KMS-11 (cell line): Measurements from ENCODE around the gene STK32C.

ENCODE experiments used
- H2AFZ ChIP-seq: fragments of 200-600 bp; sonication (generic); 2 replicates; pipeline ENCODE4 v1.6.1; 2016; ENCODE audit warnings: antibody characterized with exemption, mixed run types, low read depth
- H3K27ac ChIP-seq: fragments of 200-600 bp; sonication (generic); 2 replicates; pipeline ENCODE4 v1.6.1; 2016; ENCODE audit warnings: mild to moderate bottlenecking, mixed run types
- H3K27me3 ChIP-seq: fragments of 200-600 bp; sonication (generic); 2 replicates; pipeline ENCODE4 v1.6.1; 2017; ENCODE audit warnings: mild to moderate bottlenecking, low read depth, mixed run types, moderate library complexity; ENCODE audit not compliant: insufficient read depth
- H3K36me3 ChIP-seq: fragments of 200-600 bp; sonication (generic); 2 replicates; pipeline ENCODE4 v1.6.1; 2017; ENCODE audit warnings: mild to moderate bottlenecking, mixed run types; ENCODE audit not compliant: insufficient read depth
- H3K4me1 ChIP-seq: fragments of 200-600 bp; sonication (generic); 2 replicates; pipeline ENCODE4 v1.6.1; 2016; ENCODE audit warnings: mild to moderate bottlenecking, low read depth, mixed run types; ENCODE audit not compliant: poor library complexity, severe bottlenecking
- H3K4me2 ChIP-seq: fragments of 200-600 bp; sonication (generic); 2 replicates; pipeline ENCODE4 v1.7.0; 2016; ENCODE audit warnings: mild to moderate bottlenecking, mixed run types
- H3K4me3 ChIP-seq: fragments of 200-600 bp; sonication (generic); IDR thresholded peaks from 2 replicates; pipeline ENCODE4 v1.6.1; 2017; ENCODE audit warnings: low read depth, low read length, mixed read lengths; ENCODE audit not compliant: insufficient read depth
- H3K79me2 ChIP-seq: fragments of 200-600 bp; sonication (generic); 2 replicates; pipeline ENCODE4 v1.6.1; 2016; ENCODE audit warnings: low read depth, mixed run types; ENCODE audit not compliant: insufficient read depth
- H3K9ac ChIP-seq: fragments of 200-600 bp; sonication (generic); 2 replicates; pipeline ENCODE4 v1.6.1; 2016; ENCODE audit warnings: mild to moderate bottlenecking, mixed run types
- H4K20me1 ChIP-seq: fragments of 200-600 bp; sonication (generic); 2 replicates; pipeline ENCODE4 v1.6.1; 2016; ENCODE audit warnings: mild to moderate bottlenecking, mixed run types; ENCODE audit not compliant: insufficient read depth
- TF ChIP-seq, protein P1 (sequence below): fragments of 200-600 bp; sonication (generic); conservative IDR thresholded peaks from 2 replicates; pipeline ENCODE4 v1.6.1; 2017; ENCODE audit warnings: low read depth, mild to moderate bottlenecking, antibody characterized with exemption, low read length, moderate library complexity, mixed read lengths

STK32C gene

DNA sequence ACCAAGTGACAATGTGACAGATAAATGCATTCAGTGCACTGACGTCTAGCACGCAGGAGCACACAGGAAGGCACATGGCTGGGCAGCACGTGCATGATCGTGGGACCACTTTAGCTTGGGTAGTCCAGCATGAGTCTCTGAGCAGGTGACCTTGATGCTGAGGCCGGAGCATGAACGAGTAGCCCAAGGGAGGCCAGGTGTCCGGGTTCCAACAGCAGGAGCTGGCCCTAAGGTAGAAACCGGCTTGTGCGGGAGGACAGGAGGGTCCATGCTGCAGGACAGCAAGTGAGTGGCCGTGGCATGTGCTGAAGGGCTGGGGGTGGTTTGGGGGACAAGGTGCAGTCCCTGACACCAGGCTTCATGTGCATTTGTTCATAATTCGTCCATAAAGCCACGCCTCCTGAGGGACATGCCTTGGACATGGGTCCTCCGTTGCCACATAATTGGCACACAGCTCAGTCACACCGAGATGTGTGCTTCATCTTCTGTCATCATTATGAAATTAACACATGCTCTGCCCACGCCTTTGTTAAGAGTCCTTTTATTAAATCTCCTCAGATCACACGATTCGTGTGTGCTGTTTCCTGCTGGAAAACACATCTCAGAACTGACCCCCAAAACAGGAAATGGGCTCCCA, 3.1 kb upstream of the STK32C start:
- peaks cover 11% of the 10 kb centered on the region; the same call in 1 of the 2 replicates for H3K27me3 ChIP-seq
- H3K36me3 ChIP-seq, result no peaks in the 10 kb centered on the region
- no peaks in the 10 kb centered on the region for H3K79me2 ChIP-seq
- no peak overlapping the region for H2AFZ ChIP-seq
- no peak overlapping the region for H3K4me3 ChIP-seq
- no peak overlapping the region for H3K4me2 ChIP-seq
- H3K27ac ChIP-seq, result no peak overlapping the region
- TF ChIP-seq, protein P1, sequence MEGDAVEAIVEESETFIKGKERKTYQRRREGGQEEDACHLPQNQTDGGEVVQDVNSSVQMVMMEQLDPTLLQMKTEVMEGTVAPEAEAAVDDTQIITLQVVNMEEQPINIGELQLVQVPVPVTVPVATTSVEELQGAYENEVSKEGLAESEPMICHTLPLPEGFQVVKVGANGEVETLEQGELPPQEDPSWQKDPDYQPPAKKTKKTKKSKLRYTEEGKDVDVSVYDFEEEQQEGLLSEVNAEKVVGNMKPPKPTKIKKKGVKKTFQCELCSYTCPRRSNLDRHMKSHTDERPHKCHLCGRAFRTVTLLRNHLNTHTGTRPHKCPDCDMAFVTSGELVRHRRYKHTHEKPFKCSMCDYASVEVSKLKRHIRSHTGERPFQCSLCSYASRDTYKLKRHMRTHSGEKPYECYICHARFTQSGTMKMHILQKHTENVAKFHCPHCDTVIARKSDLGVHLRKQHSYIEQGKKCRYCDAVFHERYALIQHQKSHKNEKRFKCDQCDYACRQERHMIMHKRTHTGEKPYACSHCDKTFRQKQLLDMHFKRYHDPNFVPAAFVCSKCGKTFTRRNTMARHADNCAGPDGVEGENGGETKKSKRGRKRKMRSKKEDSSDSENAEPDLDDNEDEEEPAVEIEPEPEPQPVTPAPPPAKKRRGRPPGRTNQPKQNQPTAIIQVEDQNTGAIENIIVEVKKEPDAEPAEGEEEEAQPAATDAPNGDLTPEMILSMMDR, result no peak
- H3K4me1 ChIP-seq, result no peaks in the 10 kb centered on the region
- no peak overlapping the region for H3K9ac ChIP-seq
- H4K20me1 ChIP-seq, result no peaks in the 10 kb centered on the region

GRCh38 chr10:132309879-132310591, 2.3 kb upstream of the STK32C start:
- Histone ChIP-seq H3K4me3 (no peak overlapping the region), H3K36me3 (no peaks in the 10 kb centered on the region), H4K20me1 (no peaks in the 10 kb centered on the region), H3K79me2 (no peaks in the 10 kb centered on the region), H3K4me1 (no peaks in the 10 kb centered on the region), H3K9ac (no peak overlapping the region), H3K27me3 (peaks cover 19% of the 10 kb centered on the region; the same call in 1 of the 2 replicates), H3K27ac (no peak overlapping the region), H3K4me2 (no peak overlapping the region), H2AFZ (no peak overlapping the region)
- TF ChIP-seq, protein P1, result no peak

DNA sequence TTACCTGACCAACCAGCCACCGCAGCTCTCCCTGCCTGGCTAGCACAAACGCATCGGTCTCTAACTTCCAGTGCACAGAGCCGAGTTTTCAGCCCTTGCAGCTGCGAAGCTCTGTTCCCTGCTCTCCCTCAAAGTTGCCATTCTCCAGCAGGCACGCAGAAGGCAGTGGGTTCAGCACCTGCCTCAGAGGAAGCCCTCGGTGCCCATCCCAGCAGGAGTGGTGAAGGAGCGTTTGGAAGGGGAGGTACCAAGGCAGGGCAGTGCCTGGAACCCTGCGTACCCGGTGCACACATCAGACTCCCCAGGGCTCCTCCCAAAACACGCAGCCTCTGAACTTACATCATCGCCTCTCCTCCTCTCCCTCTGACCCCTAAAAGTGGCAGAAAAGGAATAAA, 1.7 kb upstream of the STK32C start:
- no peaks in the 10 kb centered on the region for H3K4me1 ChIP-seq
- H3K27me3 ChIP-seq, result peaks cover 25% of the 10 kb centered on the region; the same call in 1 of the 2 replicates
- H4K20me1 ChIP-seq, result no peaks in the 10 kb centered on the region
- H3K9ac ChIP-seq, result no peak overlapping the region
- no peak overlapping the region for H3K4me3 ChIP-seq
- H3K27ac ChIP-seq, result no peak overlapping the region
- H2AFZ ChIP-seq, result no peak overlapping the region
- H3K36me3 ChIP-seq, result no peaks in the 10 kb centered on the region
- no peak overlapping the region for H3K4me2 ChIP-seq
- TF ChIP-seq, protein P1, result no peak
- no peaks in the 10 kb centered on the region for H3K79me2 ChIP-seq

DNA sequence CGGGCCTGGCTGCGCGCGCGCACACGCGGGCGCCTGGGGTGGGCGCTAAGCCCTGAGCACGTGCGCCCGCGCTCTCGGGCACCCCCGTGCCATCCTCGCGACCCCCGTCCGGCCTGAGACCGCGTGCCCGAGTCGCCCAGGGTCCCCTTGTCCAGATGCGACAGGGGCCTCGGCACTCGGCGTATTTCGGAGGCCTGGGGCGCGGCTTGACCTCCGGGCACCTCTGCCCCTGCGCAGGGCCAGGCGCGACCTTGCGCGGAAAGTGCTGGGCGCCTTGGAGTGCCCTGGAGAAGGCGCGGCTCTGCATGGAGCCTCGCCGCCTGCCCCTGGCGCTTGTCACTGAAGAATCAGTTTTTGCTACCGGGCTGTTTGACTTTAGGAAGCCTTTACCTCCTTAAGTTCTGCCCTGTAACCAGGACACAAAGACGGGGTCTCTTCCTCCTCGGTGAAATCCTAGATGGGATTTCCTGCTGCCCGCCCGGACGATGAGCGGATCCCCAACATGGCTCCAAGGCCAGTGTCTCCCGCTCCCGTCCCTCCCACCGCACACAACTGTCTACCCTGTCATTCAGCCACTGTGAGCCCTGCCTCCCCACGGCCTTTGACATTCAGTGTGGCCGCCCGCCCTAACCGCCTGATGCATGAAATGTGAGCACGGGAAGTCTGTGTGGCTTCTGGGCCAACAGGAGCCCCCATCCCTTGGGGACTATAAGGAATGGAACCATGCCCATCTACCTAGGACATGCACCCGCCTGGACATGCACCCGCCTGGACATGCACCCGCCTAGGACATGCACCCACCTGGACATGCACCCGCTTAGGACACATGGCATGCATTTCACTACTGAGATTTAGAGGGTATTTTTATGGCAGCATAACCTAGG, 1.1 kb upstream of the STK32C start:
- Histone ChIP-seq H3K27ac (no peak overlapping the region), H3K27me3 (peaks cover 31% of the 10 kb centered on the region; the same call in 1 of the 2 replicates), H3K79me2 (no peaks in the 10 kb centered on the region), H3K4me3 (no peak overlapping the region), H4K20me1 (no peaks in the 10 kb centered on the region), H3K4me2 (peak overlapping the region; percentile 54; the same call in 1 of the 2 replicates), H2AFZ (peak overlapping the region; percentile 81), H3K4me1 (no peaks in the 10 kb centered on the region), H3K9ac (no peak overlapping the region; the same call in 1 of the 2 replicates), H3K36me3 (no peaks in the 10 kb centered on the region)
- TF ChIP-seq, protein P1, result no peak
